22Rv1 (cell line): ENCODE measurements around the gene PAXX.

ENCODE experiments used
- H3K27ac ChIP-seq: fragments of 450-650 bp; 2 replicates; pipeline ENCODE4 v1.5.1; 2017
- ZFX ChIP-seq: fragments of 450-650 bp; IDR thresholded peaks from 2 replicates; pipeline ENCODE4 v1.6.1; 2017; ENCODE audit warnings: antibody characterized with exemption, borderline replicate concordance
- TF ChIP-seq, protein P1 (sequence below): fragments of 450-650 bp; IDR thresholded peaks from 2 replicates; pipeline ENCODE4 v1.5.1; 2017; ENCODE audit warnings: mild to moderate bottlenecking

PAXX gene

DNA sequence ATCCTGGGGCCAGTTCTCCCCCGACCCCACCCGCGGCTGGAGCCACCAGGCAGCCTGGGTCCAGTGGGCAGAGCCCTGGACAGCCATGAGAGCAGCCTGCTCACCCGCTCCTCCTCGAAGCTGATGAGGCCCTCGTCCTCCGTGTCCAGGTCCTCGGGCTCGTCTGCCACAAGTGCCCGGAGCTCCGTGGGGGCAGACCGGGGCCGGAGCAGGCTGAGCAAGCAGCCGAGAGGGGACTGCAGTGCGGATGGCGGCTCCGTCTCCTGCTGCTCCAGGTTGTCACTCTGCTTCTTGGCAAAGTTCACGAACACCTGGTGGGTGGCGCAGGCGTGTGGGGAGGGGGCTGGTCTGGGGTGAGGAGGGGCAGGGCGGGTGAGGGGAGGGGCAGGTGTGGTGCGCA is 16.1 kb downstream of the PAXX start:
- TF ChIP-seq ZFX = no peak
- TF ChIP-seq, protein P1, sequence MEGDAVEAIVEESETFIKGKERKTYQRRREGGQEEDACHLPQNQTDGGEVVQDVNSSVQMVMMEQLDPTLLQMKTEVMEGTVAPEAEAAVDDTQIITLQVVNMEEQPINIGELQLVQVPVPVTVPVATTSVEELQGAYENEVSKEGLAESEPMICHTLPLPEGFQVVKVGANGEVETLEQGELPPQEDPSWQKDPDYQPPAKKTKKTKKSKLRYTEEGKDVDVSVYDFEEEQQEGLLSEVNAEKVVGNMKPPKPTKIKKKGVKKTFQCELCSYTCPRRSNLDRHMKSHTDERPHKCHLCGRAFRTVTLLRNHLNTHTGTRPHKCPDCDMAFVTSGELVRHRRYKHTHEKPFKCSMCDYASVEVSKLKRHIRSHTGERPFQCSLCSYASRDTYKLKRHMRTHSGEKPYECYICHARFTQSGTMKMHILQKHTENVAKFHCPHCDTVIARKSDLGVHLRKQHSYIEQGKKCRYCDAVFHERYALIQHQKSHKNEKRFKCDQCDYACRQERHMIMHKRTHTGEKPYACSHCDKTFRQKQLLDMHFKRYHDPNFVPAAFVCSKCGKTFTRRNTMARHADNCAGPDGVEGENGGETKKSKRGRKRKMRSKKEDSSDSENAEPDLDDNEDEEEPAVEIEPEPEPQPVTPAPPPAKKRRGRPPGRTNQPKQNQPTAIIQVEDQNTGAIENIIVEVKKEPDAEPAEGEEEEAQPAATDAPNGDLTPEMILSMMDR = no peak
- no peak overlapping the region for H3K27ac ChIP-seq

DNA sequence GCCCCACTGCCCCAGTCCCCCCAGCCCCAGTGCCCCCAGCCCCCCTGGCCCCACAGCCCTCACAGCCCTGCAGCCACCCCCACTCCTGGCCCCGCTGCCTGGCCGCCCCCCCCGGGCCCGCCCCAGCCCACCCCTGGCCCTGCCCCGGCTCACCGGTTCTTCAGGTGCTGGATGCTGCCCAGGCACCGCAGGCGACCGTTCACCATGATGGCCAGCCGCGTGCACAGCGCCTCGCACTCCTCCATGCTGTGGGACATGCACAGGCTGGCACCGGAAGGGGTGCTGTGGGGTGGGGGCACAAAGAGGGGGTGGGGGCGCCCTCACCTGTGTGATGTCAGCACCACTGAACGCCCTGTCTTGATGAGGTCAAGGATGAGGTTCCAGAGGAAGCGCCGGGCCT is 17.0 kb downstream of the PAXX start:
- no peak for TF ChIP-seq ZFX
- TF ChIP-seq, protein P1 = no peak
- no peak overlapping the region for H3K27ac ChIP-seq

DNA sequence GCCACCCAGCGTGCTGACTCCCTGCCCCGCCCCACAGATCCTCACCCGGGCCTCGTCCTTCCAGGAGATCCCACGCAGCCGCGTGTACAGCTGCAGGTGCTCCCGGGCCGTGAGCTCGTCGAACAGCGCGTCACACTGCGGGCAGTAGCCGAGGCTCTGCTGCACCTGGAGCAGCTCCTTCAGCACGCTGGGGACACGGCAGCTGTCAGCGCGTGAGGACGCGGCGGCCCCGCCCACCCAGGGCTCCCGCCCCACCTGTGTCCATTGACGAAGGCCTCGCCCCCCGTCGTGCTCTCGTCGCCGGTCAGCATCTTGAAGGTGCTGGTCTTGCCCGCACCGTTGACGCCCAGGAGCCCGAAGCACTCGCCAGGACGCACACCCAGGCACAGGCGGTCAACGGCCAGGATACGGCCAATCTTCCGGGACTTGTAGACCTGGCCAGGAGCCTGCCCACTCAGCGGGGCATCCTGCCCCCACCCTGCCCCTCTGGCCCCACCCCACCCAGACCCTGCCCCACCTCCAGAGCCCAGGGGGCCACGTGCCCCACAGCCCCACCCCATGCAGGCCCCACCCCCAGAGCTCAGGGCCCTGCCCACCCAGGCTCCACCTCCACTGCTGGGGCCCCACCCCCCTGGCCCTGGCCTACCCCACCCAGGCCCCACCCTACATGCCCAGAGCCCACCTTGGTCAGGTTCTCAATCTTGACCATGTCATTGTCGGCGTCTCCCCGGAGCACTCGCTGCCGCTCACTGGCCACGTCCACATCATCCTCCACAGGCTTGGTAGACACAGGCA is 17.9 kb downstream of the PAXX start:
- no peak overlapping the region for H3K27ac ChIP-seq
- TF ChIP-seq, protein P1 = no peak
- no peak for TF ChIP-seq ZFX

DNA sequence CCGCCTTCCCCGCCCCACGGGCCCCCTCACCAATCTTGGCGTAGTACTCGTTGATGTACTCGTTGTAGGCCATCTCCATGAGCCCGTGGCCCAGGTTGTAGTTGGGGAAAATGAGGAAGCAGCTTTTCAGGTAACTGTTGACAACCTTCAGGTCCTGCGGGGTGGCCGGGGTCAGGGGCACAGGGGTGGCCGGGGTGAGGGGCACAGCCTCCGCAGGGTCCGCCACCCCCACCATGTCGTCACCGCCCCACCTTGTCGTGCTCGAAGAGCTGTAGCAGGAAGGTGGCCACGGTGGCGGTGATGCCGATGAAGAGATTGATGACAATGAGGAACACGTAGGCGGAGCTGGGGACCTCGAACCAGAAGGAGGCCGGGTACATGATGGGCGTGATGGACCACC is 18.9 kb downstream of the PAXX start:
- no peak overlapping the region for H3K27ac ChIP-seq
- TF ChIP-seq ZFX = no peak
- TF ChIP-seq, protein P1 = no peak

DNA sequence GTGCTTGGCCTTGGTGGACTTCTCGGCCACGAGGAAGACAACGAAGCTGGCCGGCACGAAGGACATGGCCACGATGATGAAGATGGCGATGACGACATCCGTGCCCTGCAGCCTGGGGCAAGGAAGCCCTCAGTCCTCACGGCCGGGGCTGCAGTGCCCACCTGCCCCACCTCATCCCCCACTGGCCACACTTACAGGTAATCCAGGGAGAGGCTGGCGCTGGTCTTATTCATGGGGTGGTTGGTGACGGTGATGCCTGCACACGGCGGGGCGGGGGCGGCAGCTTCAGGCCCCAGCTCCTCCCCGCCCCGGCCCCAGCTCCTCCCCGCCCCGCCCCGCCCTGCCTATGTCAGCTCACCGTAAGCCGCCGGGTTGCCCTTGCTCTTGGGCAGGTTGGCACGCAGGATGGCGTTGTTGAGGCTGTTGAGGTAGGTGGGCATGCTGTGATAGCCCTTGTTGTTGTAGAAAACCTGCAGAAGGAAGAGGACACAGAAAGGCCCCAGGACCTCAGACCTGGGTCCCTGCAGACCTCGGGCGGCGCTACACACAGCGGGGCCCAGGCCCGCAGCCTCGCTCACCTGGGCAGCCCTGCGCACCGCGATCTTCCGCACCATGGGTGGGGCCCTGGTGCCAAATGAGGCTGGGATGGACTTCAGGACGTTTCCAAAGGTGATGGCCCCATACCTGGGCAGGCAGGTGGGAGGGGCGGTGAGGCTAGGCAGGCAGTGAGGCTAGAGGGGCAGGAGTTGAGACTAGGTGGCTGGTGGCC is 19.9 kb downstream of the PAXX start:
- TF ChIP-seq ZFX = no peak
- TF ChIP-seq, protein P1 = no peak
- H3K27ac ChIP-seq = no peak overlapping the region

DNA sequence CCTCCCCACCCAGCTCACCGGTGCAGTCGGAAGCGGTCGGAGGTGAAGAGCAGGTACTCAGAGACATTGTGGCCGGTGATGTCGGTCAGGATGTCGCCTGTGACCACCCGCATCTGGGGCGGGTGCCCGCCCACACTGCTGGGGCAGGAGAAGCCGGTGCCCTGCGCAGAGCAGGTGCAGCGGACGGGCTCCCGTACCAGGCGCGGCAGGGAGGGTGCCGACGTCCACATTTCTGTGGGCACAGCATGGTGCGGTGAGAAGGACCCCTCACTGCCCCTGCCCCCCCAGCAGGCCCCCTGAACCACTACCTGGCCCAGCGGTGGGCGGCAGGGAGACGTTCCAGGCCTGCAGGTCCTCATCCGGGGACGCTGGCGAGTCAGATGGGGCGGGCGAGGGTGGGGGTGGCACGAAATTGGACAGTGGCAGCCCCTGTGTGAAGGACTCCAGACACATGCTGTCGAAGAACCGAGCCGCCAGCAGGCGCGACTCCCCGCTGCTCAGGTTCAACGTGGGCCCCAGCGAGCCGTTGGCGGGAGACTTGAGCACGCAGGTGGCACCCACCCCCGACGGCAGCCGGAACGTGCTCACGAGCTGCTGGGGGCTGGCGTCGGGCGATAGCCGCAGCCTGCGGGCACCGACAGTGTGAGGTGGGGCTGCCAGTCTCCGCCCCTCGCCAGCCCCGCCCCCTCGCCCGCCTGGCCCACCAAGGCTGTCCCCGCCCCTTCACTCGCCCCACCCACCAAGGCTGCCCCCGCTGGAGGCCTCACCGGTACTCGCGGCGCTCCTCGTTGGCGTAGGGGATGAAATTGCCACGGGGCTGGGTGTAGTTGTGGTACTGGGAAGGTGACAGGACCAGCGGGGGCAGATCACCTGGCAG is 20.7 kb downstream of the PAXX start:
- no peak overlapping the region for H3K27ac ChIP-seq
- no peak for TF ChIP-seq ZFX
- TF ChIP-seq, protein P1 = no peak
